K562 (cell line): ENCODE data around the gene SSU72. TPM values are rescaled to one million over a fixed set of nuclear protein-coding genes. Genes with fewer than 3 reads are reported as not detected.
A peak's percentile ranks its signal among the peaks of the same experiment; 100 is the strongest.

Experiments used
- CHD7 ChIP-seq: fragments of 200-600 bp; sonication (generic); IDR thresholded peaks from one replicate; pipeline ENCODE4 v1.6.1; 2012; ENCODE audit warnings: mild to moderate bottlenecking, low read depth, low read length, inconsistent platforms
- HDGF ChIP-seq: fragments of 450-650 bp; IDR thresholded peaks from 2 replicates; pipeline ENCODE4 v1.6.1; 2016
- PYGO2 ChIP-seq: fragments of 450-650 bp; IDR thresholded peaks from 2 replicates; pipeline ENCODE4 v1.6.1; 2016; ENCODE audit warnings: mild to moderate bottlenecking, missing genetic modification characterization, moderate library complexity, missing compliant biosample characterization
- TEAD2 ChIP-seq: fragments of 450-650 bp; IDR thresholded peaks from 2 replicates; pipeline ENCODE4 v1.6.1; 2016; ENCODE audit warnings: missing genetic modification characterization, control low read depth, missing compliant biosample characterization
- VEZF1 ChIP-seq: fragments of 200-800 bp; sonication (Bioruptor generic); IDR thresholded peaks from 2 replicates; pipeline ENCODE4 v1.6.1; 2017; ENCODE audit warnings: missing genetic modification characterization, missing compliant biosample characterization
- ZBTB34 ChIP-seq: fragments of 250-450 bp; sonication (Bioruptor Pico); IDR thresholded peaks from 2 replicates; pipeline ENCODE4 v1.8.0; 2021; ENCODE audit warnings: mild to moderate bottlenecking, moderate library complexity
- ZKSCAN8 ChIP-seq: fragments of 200-800 bp; sonication (Bioruptor generic); IDR thresholded peaks from 2 replicates; pipeline ENCODE4 v1.6.1; 2016; ENCODE audit warnings: missing genetic modification characterization, missing compliant biosample characterization
- ZNF592 ChIP-seq: fragments of 450-650 bp; IDR thresholded peaks from 2 replicates; pipeline ENCODE4 v1.6.1; 2017; ENCODE audit warnings: antibody characterized with exemption, mild to moderate bottlenecking
- polyA plus RNA-seq, 8 experiments: library from polyadenylated mRNA; depleted of rRNA in 4 of 8; stranded (reverse) in 5 of 8; unstranded in 3 of 8; fragments of >200 nt; fragmentation: Nextera tagmentation in 2 of 8; fragmentation: Illumina TruSeq in 1 of 8; extraction: Ambion mirVana in 2 of 8; extraction: Trizol in 1 of 8; gene quantifications; 2 replicates each; pipeline versions ENCODE4 v1.2.1 to v1.2.3, GENCODE V29; 2011 to 2014; ENCODE audit warnings: inconsistent platforms in 1 of 8, missing spikeins in 1 of 8
- total RNA-seq, 7 experiments: library from RNA; depleted of rRNA in 6 of 7; stranded (reverse); fragments of >200 nt in 6 of 7; fragmentation: Illumina TruSeq in 2 of 7; extraction: Trizol in 2 of 7; gene quantifications; 2 replicates each; pipeline versions ENCODE4 v1.2.1 to v1.2.3, GENCODE V29; 2011 to 2021; ENCODE audit warnings: low replicate concordance in 1 of 7

The SSU72 gene
- total and polyA plus RNA-seq, 9 of the 15 experiments (the other 6 are each of a cell fraction or from before 2014, with no cell fraction given): 70.8 to 201 (median 94.6) TPM

DNA sequence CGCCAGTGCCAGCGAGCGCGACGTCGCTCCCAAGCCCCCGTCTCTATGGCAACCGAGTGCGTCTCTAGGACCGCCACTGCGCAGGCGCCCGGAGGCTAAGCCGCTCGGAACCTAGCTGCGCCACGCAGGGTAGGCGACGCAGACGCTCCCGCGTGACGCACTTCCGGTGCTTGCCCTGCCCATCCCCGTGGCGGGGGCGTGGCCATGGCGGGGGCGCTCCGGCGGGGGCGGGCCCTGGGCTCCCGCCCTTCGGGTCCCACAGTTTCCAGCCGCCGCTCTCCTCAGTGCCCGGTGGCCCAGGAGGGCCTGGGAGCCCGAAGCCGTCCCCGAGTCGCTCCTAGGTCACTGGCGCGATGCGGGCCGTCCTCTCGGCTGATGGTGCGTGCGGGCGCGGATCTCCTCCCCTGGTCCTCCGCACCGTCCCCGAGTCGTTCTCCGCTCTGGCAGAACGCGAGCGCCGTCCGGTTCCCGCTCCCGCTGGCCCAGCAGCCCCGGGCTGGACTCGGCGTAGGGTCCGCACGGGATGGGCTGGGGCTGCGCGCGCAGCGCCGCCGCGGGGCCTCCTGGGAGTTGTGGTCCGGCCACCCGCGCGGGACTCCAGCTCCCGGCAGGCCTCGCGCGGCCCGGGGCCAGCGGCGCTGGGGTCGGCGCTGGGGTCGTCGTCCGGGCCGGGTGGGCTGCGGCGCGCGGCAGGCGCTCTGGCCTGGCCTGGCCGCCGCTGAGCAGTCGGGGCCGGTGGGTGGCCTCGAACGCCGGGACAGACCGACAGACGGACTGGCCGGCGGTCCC lies 40.8 kb upstream of the SSU72 start, which contains the start of gene MIB2 (continued):
- TF ChIP-seq CHD7 (no peak), TEAD2 (tag) (no peak), ZBTB34 (CRISPR knock-in tag) (no peak), PYGO2 (tag) (no peak), VEZF1 (peak; percentile 93), ZKSCAN8 (CRISPR knock-in tag) (no peak), HDGF (no peak), ZNF592 (no peak; the same call in 1 of the 2 replicates)
